Suprapubic skin (tissue), 3 donors: Measurements from ENCODE around the gene PDE6B.

ENCODE experiments used
- CTCF ChIP-seq, 2 donors: fragments of 200-600 bp in 1 of 2; fragments of 450-650 bp in 1 of 2; sonication (generic) in 1 of 2; IDR thresholded peaks; one replicate each; pipeline ENCODE4 v1.5.1; 2016 to 2019; ENCODE audit warnings: antibody characterized with exemption in 2 of 2, mild to moderate bottlenecking in 1 of 2, moderate library complexity in 1 of 2
- POLR2AphosphoS5 ChIP-seq, 3 donors: sonication (generic); formaldehyde crosslinking; IDR thresholded peaks; one replicate each; pipeline ENCODE4 v1.6.1; 2017; ENCODE audit warnings: antibody characterized with exemption in 3 of 3

GRCh38 chr4:601612-602558 lies 23.5 kb upstream of the PDE6B start:
- no peak for TF ChIP-seq CTCF (IDR thresholded peaks at IDR 0.05)
- TF ChIP-seq POLR2AphosphoS5 (IDR thresholded peaks at IDR 0.05) = no peak
